ENCODE results near the gene SSC4D. TPM values are rescaled to one million over a fixed set of nuclear protein-coding genes. Genes with fewer than 3 reads are reported as not detected.
"Not testable (repeated sequence)": the region's sequence is repeated elsewhere in the genome, so short reads cannot be mapped to it uniquely, and the experiment has no call there.

SSC4D gene
- total RNA-seq, 1 donor from 2014 or later, result 0.46 TPM

- DNase-seq (ENCODE audit: low read depth, low spot score), result no peak
Measured at GRCh38 chr7:76386691-76387260, 22.7 kb downstream of the SSC4D start.

- DNase-seq (ENCODE audit: low read depth, low spot score), result no peak
Measured at GRCh38 chr7:76383089-76383944, 26.2 kb downstream of the SSC4D start.

GRCh38 chr7:76381814-76382213 lies 27.7 kb downstream of the SSC4D start:
- DNase-seq (ENCODE audit: low read depth, low spot score), result no peak

- no peak for DNase-seq (ENCODE audit: low read depth, low spot score)
Measured at GRCh38 chr7:76380623-76380966, 28.9 kb downstream of the SSC4D start.

GRCh38 chr7:76377186-76377918 lies 32.1 kb downstream of the SSC4D start:
- DNase-seq (ENCODE audit: low read depth, low spot score), result no peak

GRCh38 chr7:76375251-76375650 lies 34.2 kb downstream of the SSC4D start:
- no peak for DNase-seq (ENCODE audit: low read depth, low spot score)

GRCh38 chr7:76372984-76373833 lies 36.3 kb downstream of the SSC4D start:
- DNase-seq (ENCODE audit: low read depth, low spot score), result no peak

- DNase-seq (ENCODE audit: low read depth, low spot score), result no peak
Measured at GRCh38 chr7:76371396-76371795, 38.1 kb downstream of the SSC4D start.

- no peak for DNase-seq (ENCODE audit: low read depth, low spot score)
Measured at GRCh38 chr7:76369018-76369417, 40.5 kb downstream of the SSC4D start.

- no peak for DNase-seq (ENCODE audit: low read depth, low spot score)
Measured at GRCh38 chr7:76368190-76368589, 41.3 kb downstream of the SSC4D start.

- DNase-seq (ENCODE audit: low read depth, low spot score), result no peak
Measured at GRCh38 chr7:76364198-76364584, 45.3 kb downstream of the SSC4D start.

- DNase-seq (ENCODE audit: low read depth, low spot score), result not testable (repeated sequence)
Measured at GRCh38 chr7:76363754-76364153, 45.7 kb downstream of the SSC4D start.

GRCh38 chr7:76359978-76360638 lies 49.4 kb downstream of the SSC4D start:
- DNase-seq (ENCODE audit: low read depth, low spot score), result no peak

- peak; percentile 94 for DNase-seq (ENCODE audit: low read depth, low spot score)
Measured at GRCh38 chr7:76359111-76359977, 50.2 kb downstream of the SSC4D start.

- peak; percentile 59 for DNase-seq (ENCODE audit: low read depth, low spot score)
Measured at GRCh38 chr7:76358481-76359110, 50.9 kb downstream of the SSC4D start, which contains the start of gene YWHAG. TSS of gene YWHAG (minus strand) at chr7:76358991. CDS start at chr7:76358808, 183 bp downstream.

GRCh38 chr7:76358011-76358480 lies 51.5 kb downstream of the SSC4D start:
- DNase-seq (ENCODE audit: low read depth, low spot score), result no peak

- no peak for DNase-seq (ENCODE audit: low read depth, low spot score)
Measured at GRCh38 chr7:76357475-76358010, 52.0 kb downstream of the SSC4D start.

GRCh38 chr7:76356823-76357222 lies 52.7 kb downstream of the SSC4D start:
- no peak for DNase-seq (ENCODE audit: low read depth, low spot score)

- no peak for DNase-seq (ENCODE audit: low read depth, low spot score)
Measured at GRCh38 chr7:76356115-76356514, 53.4 kb downstream of the SSC4D start.

All from pulmonary artery endothelial cell (primary cell).